ENCODE measurements around the gene POU2F2.
"Not testable (repeated sequence)": the region's sequence is repeated elsewhere in the genome, so short reads cannot be mapped to it uniquely, and the experiment has no call there.

Gene POU2F2

GRCh38 chr19:42105368-42105767, 26.9 kb downstream of the POU2F2 start:
- peaks cover 5% of the 10 kb centered on the region for H3K27me3 ChIP-seq (ENCODE audit: insufficient read depth, low read length, poor library complexity)
- H3K9ac ChIP-seq (ENCODE audit: low read depth, low read length) = no peak overlapping the region
- TF ChIP-seq EZH2 (IDR thresholded peaks at IDR 0.05; ENCODE audit: borderline replicate concordance, low read depth, low read length, severe bottlenecking) (no peak), CTCF (IDR thresholded peaks at IDR 0.05; ENCODE audit: borderline replicate concordance, extremely low read depth, low read length, poor library complexity, severe bottlenecking) (no peak)
- no peak for ATAC-seq (ENCODE audit: insufficient read depth, low read depth)
- no peak overlapping the region for H2AFZ ChIP-seq (ENCODE audit: low read depth, low read length)
- H3K36me3 ChIP-seq (ENCODE audit: insufficient read depth, low read length) = no peaks in the 10 kb centered on the region
- H3K27ac ChIP-seq (ENCODE audit: low read length) = no peak overlapping the region
- H3K79me2 ChIP-seq (ENCODE audit: insufficient read depth, low read length) = no peaks in the 10 kb centered on the region
- H3K9me3 ChIP-seq (ENCODE audit: insufficient read depth, low read length, severe bottlenecking) = no peaks in the 10 kb centered on the region
- no peak overlapping the region for H3K4me2 ChIP-seq (ENCODE audit: insufficient read depth, low read length)
- no peak overlapping the region for H3K4me3 ChIP-seq (ENCODE audit: low read depth in 1 of 2, low read length in 2 of 2)
- no peaks in the 10 kb centered on the region for H4K20me1 ChIP-seq (ENCODE audit: insufficient read depth, low read length)
- peaks cover 3% of the 10 kb centered on the region; the same call in 1 of the 2 replicates for H3K4me1 ChIP-seq (ENCODE audit: insufficient read depth, low read length)
- no peak for DNase-seq

GRCh38 chr19:42102877-42103276, 29.4 kb downstream of the POU2F2 start:
- Histone ChIP-seq H3K27ac (ENCODE audit: low read length) (no peak overlapping the region), H4K20me1 (ENCODE audit: insufficient read depth, low read length) (no peaks in the 10 kb centered on the region), H3K4me2 (ENCODE audit: insufficient read depth, low read length) (no peak overlapping the region), H3K79me2 (ENCODE audit: insufficient read depth, low read length) (no peaks in the 10 kb centered on the region), H2AFZ (ENCODE audit: low read depth, low read length) (no peak overlapping the region), H3K9me3 (ENCODE audit: insufficient read depth, low read length, severe bottlenecking) (no peaks in the 10 kb centered on the region), H3K27me3 (ENCODE audit: insufficient read depth, low read length, poor library complexity) (peaks cover 5% of the 10 kb centered on the region), H3K4me1 (ENCODE audit: insufficient read depth, low read length) (no peaks in the 10 kb centered on the region), H3K4me3 (ENCODE audit: low read depth in 1 of 2, low read length in 2 of 2) (no peak overlapping the region), H3K9ac (ENCODE audit: low read depth, low read length) (no peak overlapping the region), H3K36me3 (ENCODE audit: insufficient read depth, low read length) (no peaks in the 10 kb centered on the region)
- no peak for DNase-seq
- no peak for TF ChIP-seq CTCF (IDR thresholded peaks at IDR 0.05; ENCODE audit: borderline replicate concordance, extremely low read depth, low read length, poor library complexity, severe bottlenecking)
- TF ChIP-seq EZH2 (IDR thresholded peaks at IDR 0.05; ENCODE audit: borderline replicate concordance, low read depth, low read length, severe bottlenecking) = no peak
- ATAC-seq (ENCODE audit: insufficient read depth, low read depth) = no peak

- not testable (repeated sequence) for H3K79me2 ChIP-seq (ENCODE audit: insufficient read depth, low read length); H3K4me2 ChIP-seq (ENCODE audit: insufficient read depth, low read length); H3K4me3 ChIP-seq (ENCODE audit: low read depth in 1 of 2, low read length in 2 of 2); H3K4me1 ChIP-seq (ENCODE audit: insufficient read depth, low read length); H3K27me3 ChIP-seq (ENCODE audit: insufficient read depth, low read length, poor library complexity); H3K36me3 ChIP-seq (ENCODE audit: insufficient read depth, low read length); H3K9ac ChIP-seq (ENCODE audit: low read depth, low read length); H3K27ac ChIP-seq (ENCODE audit: low read length); H2AFZ ChIP-seq (ENCODE audit: low read depth, low read length); H3K9me3 ChIP-seq (ENCODE audit: insufficient read depth, low read length, severe bottlenecking); DNase-seq; ATAC-seq (ENCODE audit: insufficient read depth, low read depth); H4K20me1 ChIP-seq (ENCODE audit: insufficient read depth, low read length)
These were observed 32.0 kb downstream of the POU2F2 start for GRCh38 chr19:42100241-42100640.

- Histone ChIP-seq H3K27ac (ENCODE audit: low read length) (no peak overlapping the region), H3K9ac (ENCODE audit: low read depth, low read length) (no peak overlapping the region), H3K9me3 (ENCODE audit: insufficient read depth, low read length, severe bottlenecking) (no peaks in the 10 kb centered on the region), H3K36me3 (ENCODE audit: insufficient read depth, low read length) (no peaks in the 10 kb centered on the region), H3K4me3 (ENCODE audit: low read depth in 1 of 2, low read length in 2 of 2) (no peak overlapping the region), H3K27me3 (ENCODE audit: insufficient read depth, low read length, poor library complexity) (no peaks in the 10 kb centered on the region), H3K4me2 (ENCODE audit: insufficient read depth, low read length) (no peak overlapping the region), H2AFZ (ENCODE audit: low read depth, low read length) (no peak overlapping the region), H4K20me1 (ENCODE audit: insufficient read depth, low read length) (no peaks in the 10 kb centered on the region), H3K4me1 (ENCODE audit: insufficient read depth, low read length) (no peaks in the 10 kb centered on the region), H3K79me2 (ENCODE audit: insufficient read depth, low read length) (no peaks in the 10 kb centered on the region)
- ATAC-seq (ENCODE audit: insufficient read depth, low read depth) (no peak), DNase-seq (no peak)
- TF ChIP-seq EZH2 (IDR thresholded peaks at IDR 0.05; ENCODE audit: borderline replicate concordance, low read depth, low read length, severe bottlenecking) (no peak), CTCF (IDR thresholded peaks at IDR 0.05; ENCODE audit: borderline replicate concordance, extremely low read depth, low read length, poor library complexity, severe bottlenecking) (no peak)
These were observed 32.8 kb downstream of the POU2F2 start for GRCh38 chr19:42099336-42099925.
